MM.1S (cell line): ENCODE data around the gene TOR1A.

Experiments used
- DNase-seq: peaks from one replicate; pipeline ENCODE4 v3.0.0-alpha.2; 2015
- H2AFZ ChIP-seq: fragments of 300-600 bp; sonication (generic); 2 replicates; pipeline ENCODE4 v1.6.0; 2016; ENCODE audit warnings: antibody characterized with exemption, low read length
- H3F3A ChIP-seq: fragments of 300-600 bp; sonication (generic); 2 replicates; pipeline ENCODE4 v1.6.1; 2016; ENCODE audit warnings: mild to moderate bottlenecking, antibody characterized with exemption, low read length, moderate library complexity, mixed read lengths; ENCODE audit not compliant: insufficient read depth
- H3K27ac ChIP-seq: fragments of 300-600 bp; sonication (generic); 2 replicates; pipeline ENCODE4 v1.5.1; 2016; ENCODE audit warnings: mild to moderate bottlenecking, low read length
- H3K27me3 ChIP-seq: fragments of 300-600 bp; sonication (generic); replicated peaks from 2 replicates; pipeline ENCODE4 v1.6.0; 2016; ENCODE audit warnings: low read length; ENCODE audit not compliant: insufficient read depth
- H3K36me3 ChIP-seq: fragments of 300-600 bp; sonication (generic); replicated peaks from 2 replicates; pipeline ENCODE4 v1.6.1; 2016; ENCODE audit warnings: mild to moderate bottlenecking, low read length, mixed read lengths; ENCODE audit not compliant: insufficient read depth
- H3K4me1 ChIP-seq: fragments of 300-600 bp; sonication (generic); 2 replicates; pipeline ENCODE4 v1.6.1; 2016; ENCODE audit warnings: low read length, mixed read lengths
- H3K4me2 ChIP-seq: fragments of 300-600 bp; sonication (generic); 2 replicates; pipeline ENCODE4 v1.6.0; 2016; ENCODE audit warnings: low read depth, low read length
- H3K4me3 ChIP-seq: fragments of 300-600 bp; sonication (generic); 2 replicates; pipeline ENCODE4 v1.5.1; 2016; ENCODE audit warnings: low read length, mixed read lengths
- H3K79me2 ChIP-seq: fragments of 300-600 bp; sonication (generic); 2 replicates; pipeline ENCODE4 v1.6.1; 2016; ENCODE audit warnings: mixed run types, low read length, mixed read lengths
- H3K9ac ChIP-seq: fragments of 300-600 bp; sonication (generic); 2 replicates; pipeline ENCODE4 v1.6.1; 2016; ENCODE audit warnings: low read length, mixed read lengths
- H3K9me2 ChIP-seq: fragments of 300-600 bp; sonication (generic); replicated peaks from 2 replicates; pipeline ENCODE4 v1.6.1; 2016; ENCODE audit warnings: mild to moderate bottlenecking, low read length, mixed read lengths; ENCODE audit not compliant: insufficient read depth
- H3K9me3 ChIP-seq: fragments of 300-600 bp; sonication (generic); replicated peaks from 2 replicates; pipeline ENCODE4 v1.6.1; 2016; ENCODE audit warnings: mild to moderate bottlenecking, low read length, mixed read lengths; ENCODE audit not compliant: insufficient read depth
- H4K20me1 ChIP-seq: fragments of 300-600 bp; sonication (generic); 2 replicates; pipeline ENCODE4 v1.6.1; 2016; ENCODE audit warnings: mild to moderate bottlenecking, low read length, moderate library complexity, mixed read lengths; ENCODE audit not compliant: insufficient read depth
- EZH2 ChIP-seq: fragments of 300-600 bp; sonication (generic); optimal IDR thresholded peaks from 2 replicates; pipeline ENCODE3; 2017; ENCODE audit warnings: low read depth, mild to moderate bottlenecking, antibody characterized with exemption, low read length, mixed read lengths
- EZH2phosphoT487 ChIP-seq: fragments of 300-600 bp; sonication (generic); IDR thresholded peaks from 2 replicates; pipeline ENCODE4 v1.6.1; 2018; ENCODE audit warnings: antibody characterized with exemption, low read length
- TF ChIP-seq, protein P1 (sequence below): fragments of 300-600 bp; sonication (generic); IDR thresholded peaks from 2 replicates; pipeline ENCODE4 v1.5.1; 2016; ENCODE audit warnings: antibody characterized with exemption, low read length, mixed read lengths

The TOR1A gene

DNA sequence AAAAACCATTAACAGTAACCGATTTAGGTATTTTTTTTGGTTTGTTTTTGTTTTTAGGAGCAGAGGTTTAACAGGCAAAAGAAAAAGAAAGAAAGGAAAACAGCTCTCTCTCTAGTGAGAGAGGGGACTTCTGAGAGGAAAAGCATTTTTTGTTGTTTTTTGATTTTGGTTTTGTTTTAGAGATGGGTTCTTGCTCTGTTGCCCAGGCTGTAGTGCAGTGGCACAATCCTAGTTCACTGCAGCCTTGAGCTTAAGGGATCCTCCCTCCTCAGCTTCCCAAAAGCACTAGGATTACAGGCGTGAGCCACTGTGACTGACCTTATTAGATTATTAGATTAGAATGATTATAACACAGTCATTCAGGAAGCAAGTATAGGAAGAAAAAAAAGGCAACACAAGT, 21.4 kb upstream of the TOR1A start:
- no peak overlapping the region for H3K4me3 ChIP-seq
- no peaks in the 10 kb centered on the region for H3K27me3 ChIP-seq
- H3K36me3 ChIP-seq, result no peaks in the 10 kb centered on the region
- no peaks in the 10 kb centered on the region for H3K9me3 ChIP-seq
- TF ChIP-seq, protein P1, sequence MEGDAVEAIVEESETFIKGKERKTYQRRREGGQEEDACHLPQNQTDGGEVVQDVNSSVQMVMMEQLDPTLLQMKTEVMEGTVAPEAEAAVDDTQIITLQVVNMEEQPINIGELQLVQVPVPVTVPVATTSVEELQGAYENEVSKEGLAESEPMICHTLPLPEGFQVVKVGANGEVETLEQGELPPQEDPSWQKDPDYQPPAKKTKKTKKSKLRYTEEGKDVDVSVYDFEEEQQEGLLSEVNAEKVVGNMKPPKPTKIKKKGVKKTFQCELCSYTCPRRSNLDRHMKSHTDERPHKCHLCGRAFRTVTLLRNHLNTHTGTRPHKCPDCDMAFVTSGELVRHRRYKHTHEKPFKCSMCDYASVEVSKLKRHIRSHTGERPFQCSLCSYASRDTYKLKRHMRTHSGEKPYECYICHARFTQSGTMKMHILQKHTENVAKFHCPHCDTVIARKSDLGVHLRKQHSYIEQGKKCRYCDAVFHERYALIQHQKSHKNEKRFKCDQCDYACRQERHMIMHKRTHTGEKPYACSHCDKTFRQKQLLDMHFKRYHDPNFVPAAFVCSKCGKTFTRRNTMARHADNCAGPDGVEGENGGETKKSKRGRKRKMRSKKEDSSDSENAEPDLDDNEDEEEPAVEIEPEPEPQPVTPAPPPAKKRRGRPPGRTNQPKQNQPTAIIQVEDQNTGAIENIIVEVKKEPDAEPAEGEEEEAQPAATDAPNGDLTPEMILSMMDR, result no peak
- TF ChIP-seq EZH2 (no peak), EZH2phosphoT487 (no peak)
- no peak overlapping the region for H3K9ac ChIP-seq
- no peaks in the 10 kb centered on the region for H3K79me2 ChIP-seq
- H2AFZ ChIP-seq, result no peak overlapping the region
- no peaks in the 10 kb centered on the region for H3K9me2 ChIP-seq
- no peak overlapping the region for H3K4me2 ChIP-seq
- H3F3A ChIP-seq, result no peaks in the 10 kb centered on the region
- H3K27ac ChIP-seq, result no peak overlapping the region
- DNase-seq, result no peak
- no peaks in the 10 kb centered on the region for H3K4me1 ChIP-seq
- H4K20me1 ChIP-seq, result no peaks in the 10 kb centered on the region

DNA sequence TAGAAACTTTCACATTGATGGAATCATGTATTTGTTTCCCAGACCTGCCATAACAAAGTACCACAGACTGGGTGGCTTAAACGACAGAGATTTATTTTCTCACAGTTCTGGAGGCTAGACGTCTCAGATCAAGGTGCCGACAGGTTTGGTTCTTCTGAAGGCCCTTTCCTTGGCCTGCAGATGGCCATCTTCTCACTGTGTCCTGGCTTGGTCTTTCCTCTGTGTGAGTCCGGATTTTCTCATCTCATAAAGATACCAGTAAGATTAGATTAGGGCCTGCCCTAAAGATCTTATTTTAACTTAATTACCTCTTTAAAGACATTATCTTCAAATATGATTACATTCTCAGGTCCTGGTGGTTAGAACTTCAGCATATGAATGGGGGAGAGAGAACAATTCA, 17.1 kb upstream of the TOR1A start:
- H3K9me2 ChIP-seq, result no peaks in the 10 kb centered on the region
- DNase-seq, result no peak
- no peaks in the 10 kb centered on the region for H3K9me3 ChIP-seq
- no peaks in the 10 kb centered on the region for H3K36me3 ChIP-seq
- H3K27ac ChIP-seq, result no peak overlapping the region
- H2AFZ ChIP-seq, result no peak overlapping the region
- H3F3A ChIP-seq, result no peaks in the 10 kb centered on the region
- H3K9ac ChIP-seq, result no peak overlapping the region
- peaks cover 3% of the 10 kb centered on the region; the same call in 1 of the 2 replicates for H3K79me2 ChIP-seq
- H4K20me1 ChIP-seq, result no peaks in the 10 kb centered on the region
- H3K4me2 ChIP-seq, result no peak overlapping the region
- no peak overlapping the region for H3K4me3 ChIP-seq
- TF ChIP-seq EZH2 (no peak), EZH2phosphoT487 (no peak)
- TF ChIP-seq, protein P1, result no peak
- 0 out of 2 replicates have a peak, but pooled peaks cover 6% of the 10 kb centered on the region for H3K4me1 ChIP-seq
- H3K27me3 ChIP-seq, result no peaks in the 10 kb centered on the region

DNA sequence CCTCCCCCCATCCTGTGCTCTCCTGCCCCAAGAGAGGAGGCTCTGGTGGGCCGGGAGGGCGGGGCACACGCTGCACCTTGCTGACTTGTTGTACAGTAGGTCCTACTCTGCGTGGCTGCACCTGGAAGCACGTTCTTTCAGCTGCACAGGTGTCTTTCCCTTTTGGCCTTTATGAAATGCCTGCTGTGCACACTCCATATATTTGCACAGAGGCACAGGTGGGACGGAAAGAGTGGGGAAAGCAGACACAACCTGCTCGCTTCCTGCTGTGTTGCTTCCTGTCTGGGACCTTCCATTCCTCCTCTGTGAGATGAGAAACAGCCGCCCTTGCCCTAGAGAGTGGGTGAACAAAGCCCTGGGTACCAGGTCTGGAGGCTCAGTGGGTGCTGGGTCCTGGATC, 16.1 kb upstream of the TOR1A start:
- Histone ChIP-seq H3K9ac (no peak overlapping the region), H3K4me1 (0 out of 2 replicates have a peak, but pooled peaks cover 8% of the 10 kb centered on the region), H3K9me3 (no peaks in the 10 kb centered on the region), H3K79me2 (peaks cover 9% of the 10 kb centered on the region), H3K27me3 (no peaks in the 10 kb centered on the region), H3K27ac (no peak overlapping the region), H3F3A (no peaks in the 10 kb centered on the region), H3K4me2 (no peak overlapping the region), H4K20me1 (no peaks in the 10 kb centered on the region), H3K36me3 (no peaks in the 10 kb centered on the region), H3K4me3 (no peak overlapping the region), H2AFZ (no peak overlapping the region), H3K9me2 (no peaks in the 10 kb centered on the region)
- TF ChIP-seq EZH2phosphoT487 (no peak), EZH2 (no peak)
- TF ChIP-seq, protein P1, result no peak
- no peak for DNase-seq
